Upper lobe of left lung (tissue), 4 donors: ENCODE results near the gene BAG5.

Experiments
- POLR2A ChIP-seq, 4 donors: fragments of 450-650 bp; IDR thresholded peaks; one replicate each; pipeline ENCODE4 v1.5.1; 2016 to 2017; ENCODE audit warnings: antibody characterized with exemption in 4 of 4, mild to moderate bottlenecking in 2 of 4
- TF ChIP-seq, protein P1 (sequence below), 6 experiments: fragments of 450-650 bp in 4 of 6; fragments of 200-600 bp in 2 of 6; sonication (generic) in 2 of 6; IDR thresholded peaks; one replicate each; pipeline ENCODE4 v1.5.1; 2016 to 2019; ENCODE audit warnings: antibody characterized with exemption in 6 of 6

DNA sequence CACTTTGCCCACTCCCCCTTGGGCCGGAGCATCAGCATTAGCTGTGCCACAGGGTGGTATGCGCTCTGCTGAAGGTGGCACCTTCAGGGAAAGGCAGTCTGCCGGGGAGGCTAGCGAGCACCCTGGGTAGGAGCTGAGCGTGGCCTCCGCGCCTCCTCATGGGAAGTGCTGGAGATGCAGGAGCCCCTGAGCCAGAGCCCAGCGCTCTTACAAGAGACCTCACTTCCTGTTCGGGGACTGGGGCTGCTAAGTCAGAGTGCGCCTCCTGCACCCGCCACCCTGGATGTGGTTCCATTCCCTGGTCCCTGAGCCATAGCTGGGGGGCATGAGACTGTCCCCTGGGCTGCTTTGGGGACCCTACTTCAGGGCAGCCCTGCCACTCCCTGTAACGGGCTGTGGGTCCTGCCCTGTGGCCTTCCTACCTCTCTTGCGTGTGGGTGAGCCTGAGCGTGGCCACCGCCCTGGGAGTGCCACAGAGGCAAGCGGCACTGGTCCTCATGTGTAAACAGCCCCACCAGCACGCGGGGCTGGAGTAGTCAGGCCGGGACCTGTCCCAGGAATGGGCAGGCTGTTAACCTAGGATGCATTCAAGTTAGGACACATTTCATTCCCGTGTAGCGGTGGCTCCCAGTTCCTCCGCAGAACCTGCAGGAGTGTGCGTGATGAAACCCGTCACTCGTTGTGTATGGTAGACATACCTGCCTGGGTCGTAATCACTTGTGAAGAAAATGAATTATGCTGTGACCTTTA is 19.7 kb upstream of the BAG5 start:
- TF ChIP-seq POLR2A (IDR thresholded peaks at IDR 0.05) = no peak
- TF ChIP-seq, protein P1, sequence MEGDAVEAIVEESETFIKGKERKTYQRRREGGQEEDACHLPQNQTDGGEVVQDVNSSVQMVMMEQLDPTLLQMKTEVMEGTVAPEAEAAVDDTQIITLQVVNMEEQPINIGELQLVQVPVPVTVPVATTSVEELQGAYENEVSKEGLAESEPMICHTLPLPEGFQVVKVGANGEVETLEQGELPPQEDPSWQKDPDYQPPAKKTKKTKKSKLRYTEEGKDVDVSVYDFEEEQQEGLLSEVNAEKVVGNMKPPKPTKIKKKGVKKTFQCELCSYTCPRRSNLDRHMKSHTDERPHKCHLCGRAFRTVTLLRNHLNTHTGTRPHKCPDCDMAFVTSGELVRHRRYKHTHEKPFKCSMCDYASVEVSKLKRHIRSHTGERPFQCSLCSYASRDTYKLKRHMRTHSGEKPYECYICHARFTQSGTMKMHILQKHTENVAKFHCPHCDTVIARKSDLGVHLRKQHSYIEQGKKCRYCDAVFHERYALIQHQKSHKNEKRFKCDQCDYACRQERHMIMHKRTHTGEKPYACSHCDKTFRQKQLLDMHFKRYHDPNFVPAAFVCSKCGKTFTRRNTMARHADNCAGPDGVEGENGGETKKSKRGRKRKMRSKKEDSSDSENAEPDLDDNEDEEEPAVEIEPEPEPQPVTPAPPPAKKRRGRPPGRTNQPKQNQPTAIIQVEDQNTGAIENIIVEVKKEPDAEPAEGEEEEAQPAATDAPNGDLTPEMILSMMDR (IDR thresholded peaks at IDR 0.05) = no peak
